Measurements from ENCODE around the gene AOPEP.

DNA sequence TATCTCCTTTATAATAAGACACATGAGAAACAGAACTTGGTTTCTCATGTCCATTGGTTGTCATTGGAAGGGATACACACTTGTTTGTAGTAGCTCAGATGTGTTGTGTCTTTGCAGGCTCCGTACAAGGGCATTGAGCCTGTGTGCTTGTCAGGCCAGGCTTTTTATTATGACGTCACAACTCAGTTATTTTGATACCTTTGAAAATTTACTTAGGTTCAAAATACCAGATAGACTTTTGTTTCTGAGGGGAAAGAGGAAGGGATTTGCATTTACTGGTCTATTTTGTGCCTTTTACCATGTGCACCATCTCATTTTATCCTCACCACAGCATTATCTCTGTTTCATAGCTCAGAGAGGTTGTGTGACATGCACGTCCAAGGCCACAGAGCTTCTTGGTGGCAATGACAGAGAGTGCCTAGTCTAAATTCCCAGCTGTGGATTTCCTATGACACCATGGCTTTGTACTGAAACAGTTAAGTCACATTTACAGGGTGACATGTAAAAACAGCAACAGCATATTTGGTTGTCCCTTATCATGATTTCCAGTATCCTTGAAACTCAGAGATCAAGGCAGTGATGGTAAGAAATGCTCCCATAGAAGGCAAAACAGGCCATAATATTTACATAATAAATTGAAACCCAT lies 268.7 kb downstream of the AOPEP start:
- TF ChIP-seq POLR2A (IDR thresholded peaks at IDR 0.05) (no peak), POLR2AphosphoS5 (IDR thresholded peaks at IDR 0.05; ENCODE audit: insufficient read depth in 1 of 2, low read depth in 1 of 2) (no peak)
- TF ChIP-seq, protein P1, sequence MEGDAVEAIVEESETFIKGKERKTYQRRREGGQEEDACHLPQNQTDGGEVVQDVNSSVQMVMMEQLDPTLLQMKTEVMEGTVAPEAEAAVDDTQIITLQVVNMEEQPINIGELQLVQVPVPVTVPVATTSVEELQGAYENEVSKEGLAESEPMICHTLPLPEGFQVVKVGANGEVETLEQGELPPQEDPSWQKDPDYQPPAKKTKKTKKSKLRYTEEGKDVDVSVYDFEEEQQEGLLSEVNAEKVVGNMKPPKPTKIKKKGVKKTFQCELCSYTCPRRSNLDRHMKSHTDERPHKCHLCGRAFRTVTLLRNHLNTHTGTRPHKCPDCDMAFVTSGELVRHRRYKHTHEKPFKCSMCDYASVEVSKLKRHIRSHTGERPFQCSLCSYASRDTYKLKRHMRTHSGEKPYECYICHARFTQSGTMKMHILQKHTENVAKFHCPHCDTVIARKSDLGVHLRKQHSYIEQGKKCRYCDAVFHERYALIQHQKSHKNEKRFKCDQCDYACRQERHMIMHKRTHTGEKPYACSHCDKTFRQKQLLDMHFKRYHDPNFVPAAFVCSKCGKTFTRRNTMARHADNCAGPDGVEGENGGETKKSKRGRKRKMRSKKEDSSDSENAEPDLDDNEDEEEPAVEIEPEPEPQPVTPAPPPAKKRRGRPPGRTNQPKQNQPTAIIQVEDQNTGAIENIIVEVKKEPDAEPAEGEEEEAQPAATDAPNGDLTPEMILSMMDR (IDR thresholded peaks at IDR 0.05) = no peak
